Trophoblast cell (in vitro differentiated cells and primary cell): ENCODE results near the gene GARNL3.

Experiments used
- DNase-seq, 2 donors: peaks; one replicate each; pipeline ENCODE4 v3.0.0-alpha.2; 2016
- H2AFZ ChIP-seq: 2 replicates; pipeline ENCODE4 v1.6.1; 2013; ENCODE audit warnings: low read length, moderate library complexity, mild to moderate bottlenecking; ENCODE audit not compliant: insufficient read depth, poor library complexity
- H2AK5ac ChIP-seq: 2 replicates; pipeline ENCODE4 v1.6.1; 2013; ENCODE audit warnings: mild to moderate bottlenecking, low read length
- H2BK120ac ChIP-seq: 2 replicates; pipeline ENCODE4 v1.6.1; 2013; ENCODE audit warnings: low read length, mild to moderate bottlenecking, moderate library complexity; ENCODE audit not compliant: insufficient read depth, poor library complexity
- H2BK12ac ChIP-seq: 2 replicates; pipeline ENCODE4 v1.6.1; 2013; ENCODE audit warnings: mild to moderate bottlenecking, low read length, moderate library complexity
- H2BK5ac ChIP-seq: 2 replicates; pipeline ENCODE4 v1.6.1; 2013; ENCODE audit warnings: low read length, low read depth, moderate library complexity, mild to moderate bottlenecking; ENCODE audit not compliant: poor library complexity
- H3K14ac ChIP-seq: 2 replicates; pipeline ENCODE4 v1.6.1; 2013; ENCODE audit warnings: mild to moderate bottlenecking, low read length
- H3K18ac ChIP-seq: 2 replicates; pipeline ENCODE4 v1.6.1; 2013; ENCODE audit warnings: mild to moderate bottlenecking, low read length
- H3K23ac ChIP-seq: 2 replicates; pipeline ENCODE4 v1.6.1; 2013; ENCODE audit warnings: low read length
- H3K27ac ChIP-seq: 2 replicates; pipeline ENCODE4 v1.5.1; 2013; ENCODE audit warnings: low read depth, mild to moderate bottlenecking, inconsistent platforms, low read length, moderate library complexity
- H3K27me3 ChIP-seq: 2 replicates; pipeline ENCODE4 v1.6.1; 2013; ENCODE audit warnings: inconsistent platforms, mild to moderate bottlenecking, low read length, moderate library complexity; ENCODE audit not compliant: insufficient read depth
- H3K36me3 ChIP-seq, 2 experiments: 1 replicate in 1 of 2; 2 replicates in 1 of 2; pipeline ENCODE4 v1.6.1; 2013; ENCODE audit warnings: low read length in 2 of 2, mild to moderate bottlenecking in 2 of 2, moderate library complexity in 1 of 2; ENCODE audit not compliant: insufficient read depth in 2 of 2, control insufficient read depth in 1 of 2
- H3K4ac ChIP-seq: 2 replicates; pipeline ENCODE4 v1.6.1; 2013; ENCODE audit warnings: low read depth, mild to moderate bottlenecking, low read length, moderate library complexity
- H3K4me1 ChIP-seq, 2 experiments: 1 replicate in 1 of 2; 2 replicates in 1 of 2; pipeline ENCODE4 v1.6.1; 2013; ENCODE audit warnings: low read length in 2 of 2, mild to moderate bottlenecking in 2 of 2, moderate library complexity in 1 of 2; ENCODE audit not compliant: insufficient read depth in 2 of 2, control insufficient read depth in 1 of 2
- H3K4me2 ChIP-seq: 2 replicates; pipeline ENCODE4 v1.6.1; 2013; ENCODE audit warnings: inconsistent platforms, mild to moderate bottlenecking, low read length, moderate library complexity
- H3K4me3 ChIP-seq: 2 replicates; pipeline ENCODE4 v1.5.1; 2013; ENCODE audit warnings: mild to moderate bottlenecking, low read depth, low read length, inconsistent platforms
- H3K79me1 ChIP-seq: one replicate; pipeline ENCODE4 v1.6.1; 2013; ENCODE audit warnings: low read length
- H3K79me2 ChIP-seq: 2 replicates; pipeline ENCODE4 v1.6.1; 2013; ENCODE audit warnings: low read length, mild to moderate bottlenecking; ENCODE audit not compliant: control insufficient read depth, insufficient read depth, poor library complexity
- H3K9ac ChIP-seq: 2 replicates; pipeline ENCODE4 v1.6.1; 2013; ENCODE audit warnings: mild to moderate bottlenecking, low read length
- H3K9me3 ChIP-seq: 2 replicates; pipeline ENCODE4 v1.6.1; 2013; ENCODE audit warnings: low read depth, mild to moderate bottlenecking, control low read depth, inconsistent platforms, low read length; ENCODE audit not compliant: insufficient read depth
- H4K12ac ChIP-seq: 2 replicates; pipeline ENCODE4 v1.6.1; 2013; ENCODE audit warnings: low read depth, mild to moderate bottlenecking, low read length, moderate library complexity
- H4K8ac ChIP-seq: 2 replicates; pipeline ENCODE4 v1.6.1; 2013; ENCODE audit warnings: low read depth, mild to moderate bottlenecking, low read length, moderate library complexity
- H4K91ac ChIP-seq: one replicate; pipeline ENCODE4 v1.6.1; 2013; ENCODE audit warnings: low read depth, mild to moderate bottlenecking, low read length, moderate library complexity
- WGBS: extraction: QIAGEN DNeasy Blood & Tissue Kit; methylation state at CpG from one replicate; pipeline ENCODE4 v1.1.7; 2013; ENCODE audit warnings: missing lambda C conversion rate; ENCODE audit not compliant: insufficient read length, insufficient coverage; ENCODE audit errors: extremely low coverage; 5-methylcytosine and 5-hydroxymethylcytosine counted together

Gene GARNL3

GRCh38 chr9:127232833-127233549 is 31.6 kb upstream of the GARNL3 start:
- H4K12ac ChIP-seq: no peak overlapping the region
- H3K18ac ChIP-seq: no peak overlapping the region
- DNase-seq: no peak
- H3K4me3 ChIP-seq: no peak overlapping the region
- no peaks in the 10 kb centered on the region for H3K79me2 ChIP-seq
- H3K9ac ChIP-seq: no peak overlapping the region
- no peaks in the 10 kb centered on the region for H3K27me3 ChIP-seq
- no peak overlapping the region for H2BK12ac ChIP-seq
- no peak overlapping the region for H4K91ac ChIP-seq
- H3K23ac ChIP-seq: no peak overlapping the region
- H3K27ac ChIP-seq: no peak overlapping the region
- peaks cover 4 to 5% of the 10 kb centered on the region in 2 experiments for H3K4me1 ChIP-seq
- no peak overlapping the region for H2BK5ac ChIP-seq
- H3K79me1 ChIP-seq: no peaks in the 10 kb centered on the region
- no peak overlapping the region for H3K14ac ChIP-seq
- no peak overlapping the region for H2AK5ac ChIP-seq
- WGBS: no CpG with 5 or more reads among the region's 4 CpGs
- no peak overlapping the region for H3K4me2 ChIP-seq
- no peak overlapping the region for H2AFZ ChIP-seq
- no peaks in the 10 kb centered on the region for H3K36me3 ChIP-seq
- no peak overlapping the region for H2BK120ac ChIP-seq
- no peak overlapping the region for H3K4ac ChIP-seq
- H3K9me3 ChIP-seq: no peaks in the 10 kb centered on the region
- no peak overlapping the region for H4K8ac ChIP-seq

GRCh38 chr9:127233550-127233949 is 31.0 kb upstream of the GARNL3 start:
- Histone ChIP-seq H3K4me1 (peaks cover 9% of the 10 kb centered on the region in 2 experiments), H3K14ac (no peak overlapping the region), H3K79me2 (no peaks in the 10 kb centered on the region), H4K91ac (no peak overlapping the region), H3K27ac (no peak overlapping the region), H2AK5ac (no peak overlapping the region), H3K9ac (no peak overlapping the region), H2AFZ (no peak overlapping the region), H4K8ac (no peak overlapping the region), H3K79me1 (no peaks in the 10 kb centered on the region), H3K4me3 (no peak overlapping the region), H3K23ac (no peak overlapping the region), H3K9me3 (no peaks in the 10 kb centered on the region), H2BK5ac (no peak overlapping the region), H3K18ac (no peak overlapping the region), H3K27me3 (no peaks in the 10 kb centered on the region), H3K4me2 (no peak overlapping the region), H3K36me3 (no peaks in the 10 kb centered on the region), H4K12ac (no peak overlapping the region), H3K4ac (no peak overlapping the region), H2BK12ac (no peak overlapping the region), H2BK120ac (no peak overlapping the region)
- no CpG with 5 or more reads among the region's 4 CpGs for WGBS
- DNase-seq: no peak

- H3K79me2 ChIP-seq: no peaks in the 10 kb centered on the region
- H3K36me3 ChIP-seq: no peaks in the 10 kb centered on the region
- no peak overlapping the region for H2BK120ac ChIP-seq
- no peaks in the 10 kb centered on the region for H3K9me3 ChIP-seq
- no peak overlapping the region for H3K23ac ChIP-seq
- H3K4ac ChIP-seq: no peak overlapping the region
- no peaks in the 10 kb centered on the region for H3K79me1 ChIP-seq
- no peaks in the 10 kb centered on the region for H3K27me3 ChIP-seq
- H4K8ac ChIP-seq: no peak overlapping the region
- H3K9ac ChIP-seq: no peak overlapping the region
- no peak overlapping the region for H3K18ac ChIP-seq
- H4K91ac ChIP-seq: no peak overlapping the region
- no peak overlapping the region for H2BK5ac ChIP-seq
- no peak overlapping the region for H2BK12ac ChIP-seq
- H3K4me2 ChIP-seq: no peak overlapping the region
- no peak overlapping the region for H2AK5ac ChIP-seq
- no peak for DNase-seq
- WGBS: no CpG with 5 or more reads among the region's 1 CpG
- no peak overlapping the region for H2AFZ ChIP-seq
- no peak overlapping the region for H4K12ac ChIP-seq
- H3K27ac ChIP-seq: no peak overlapping the region
- H3K14ac ChIP-seq: no peak overlapping the region
- H3K4me1 ChIP-seq: peaks cover 9% of the 10 kb centered on the region in 2 experiments
- no peak overlapping the region for H3K4me3 ChIP-seq
These were observed 30.6 kb upstream of the GARNL3 start for GRCh38 chr9:127233989-127234388.

- H3K27ac ChIP-seq: peak overlapping the region; percentile 24
- H2BK5ac ChIP-seq: no peak overlapping the region
- peaks cover 2% of the 10 kb centered on the region for H3K9me3 ChIP-seq
- H3K14ac ChIP-seq: no peak overlapping the region
- no peak overlapping the region for H3K4ac ChIP-seq
- peaks cover 11% of the 10 kb centered on the region in 2 experiments for H3K4me1 ChIP-seq
- no peaks in the 10 kb centered on the region for H3K79me2 ChIP-seq
- H3K18ac ChIP-seq: no peak overlapping the region
- DNase-seq: peak in 1 of 2 donors; percentile 42
- no peak overlapping the region for H2AK5ac ChIP-seq
- no peak overlapping the region for H3K9ac ChIP-seq
- no peak overlapping the region for H4K8ac ChIP-seq
- WGBS: no CpG with 5 or more reads among the region's 4 CpGs
- H2BK12ac ChIP-seq: no peak overlapping the region
- H2AFZ ChIP-seq: no peak overlapping the region
- no peak overlapping the region for H3K23ac ChIP-seq
- H3K4me3 ChIP-seq: no peak overlapping the region
- no peak overlapping the region for H3K4me2 ChIP-seq
- no peak overlapping the region for H2BK120ac ChIP-seq
- H3K79me1 ChIP-seq: no peaks in the 10 kb centered on the region
- H3K27me3 ChIP-seq: no peaks in the 10 kb centered on the region
- H4K12ac ChIP-seq: no peak overlapping the region
- no peaks in the 10 kb centered on the region for H3K36me3 ChIP-seq
- H4K91ac ChIP-seq: no peak overlapping the region
These were observed 26.8 kb upstream of the GARNL3 start for GRCh38 chr9:127237801-127238200.
